ENCODE results near the gene PDZD11.
"Not testable (repeated sequence)": the region's sequence is repeated elsewhere in the genome, so short reads cannot be mapped to it uniquely, and the experiment has no call there.

PDZD11 gene

DNA sequence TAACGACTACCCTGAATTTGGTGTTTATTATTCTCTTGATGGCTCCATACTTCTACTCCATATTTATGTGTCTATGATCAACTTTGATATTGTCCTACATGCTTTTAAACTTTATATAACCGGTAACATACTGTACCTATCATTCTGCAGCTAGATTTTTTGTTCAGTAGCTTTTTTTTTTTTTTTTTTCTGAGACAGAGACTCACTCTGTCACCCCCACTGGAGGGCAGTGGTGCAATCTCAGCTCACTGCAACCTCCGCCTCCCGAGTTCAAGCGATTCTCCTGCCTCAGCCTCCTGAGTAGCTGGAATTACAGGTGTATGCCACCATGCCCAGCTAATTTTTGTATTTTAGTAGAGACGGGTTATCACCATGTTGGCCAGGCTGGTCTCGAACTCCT lies 15.7 kb downstream of the PDZD11 start:
- ATAC-seq; H3K36me3 Mint-ChIP-seq; H3K27ac Mint-ChIP-seq; H3K4me1 Mint-ChIP-seq; DNase-seq (ENCODE audit: low spot score in 2 of 2); H3K4me3 Mint-ChIP-seq; H3K9me3 Mint-ChIP-seq: not testable (repeated sequence)

- Mint-ChIP-seq H3K36me3 (no peaks in the 10 kb centered on the region), H3K9me3 (no peaks in the 10 kb centered on the region), H3K4me1 (no peaks in the 10 kb centered on the region), H3K4me3 (no peak within 1 kb of the TSS), H3K27ac (no peak within 1 kb of the TSS)
- ATAC-seq (no peak), DNase-seq (ENCODE audit: low spot score in 2 of 2) (no peak)
Observed at GRCh38 chrX:70268034-70268433, 21.7 kb downstream of the PDZD11 start, which contains the start of gene ARR3. Gene ARR3, plus strand, starts transcription at chrX:70268334. Its CDS starts 1,052 bp downstream, at chrX:70269386.

DNA sequence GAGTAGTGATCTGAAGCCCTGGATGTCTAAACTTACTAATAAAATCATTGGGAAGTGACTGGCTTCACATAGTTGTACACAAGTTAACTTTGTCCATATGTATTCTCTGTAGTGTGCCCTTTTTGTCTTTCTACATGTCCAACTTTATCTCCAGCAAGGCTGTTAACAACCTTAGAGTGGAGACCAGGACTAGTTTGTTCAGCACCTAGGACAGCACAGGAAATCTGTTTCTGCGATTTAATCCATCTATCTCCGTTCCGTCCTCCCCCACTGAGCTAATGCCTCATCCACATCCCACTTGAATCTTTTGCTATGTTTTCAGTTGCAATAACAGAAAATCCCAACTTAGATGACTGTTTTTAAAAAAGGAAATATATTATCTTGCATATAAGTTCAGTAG lies 24.9 kb downstream of the PDZD11 start:
- Mint-ChIP-seq H3K27ac (no peak overlapping the region), H3K36me3 (no peaks in the 10 kb centered on the region), H3K9me3 (no peaks in the 10 kb centered on the region), H3K4me1 (no peaks in the 10 kb centered on the region), H3K4me3 (no peak overlapping the region)
- ATAC-seq, result no peak
- no peak for DNase-seq (ENCODE audit: low spot score in 2 of 2)

DNA sequence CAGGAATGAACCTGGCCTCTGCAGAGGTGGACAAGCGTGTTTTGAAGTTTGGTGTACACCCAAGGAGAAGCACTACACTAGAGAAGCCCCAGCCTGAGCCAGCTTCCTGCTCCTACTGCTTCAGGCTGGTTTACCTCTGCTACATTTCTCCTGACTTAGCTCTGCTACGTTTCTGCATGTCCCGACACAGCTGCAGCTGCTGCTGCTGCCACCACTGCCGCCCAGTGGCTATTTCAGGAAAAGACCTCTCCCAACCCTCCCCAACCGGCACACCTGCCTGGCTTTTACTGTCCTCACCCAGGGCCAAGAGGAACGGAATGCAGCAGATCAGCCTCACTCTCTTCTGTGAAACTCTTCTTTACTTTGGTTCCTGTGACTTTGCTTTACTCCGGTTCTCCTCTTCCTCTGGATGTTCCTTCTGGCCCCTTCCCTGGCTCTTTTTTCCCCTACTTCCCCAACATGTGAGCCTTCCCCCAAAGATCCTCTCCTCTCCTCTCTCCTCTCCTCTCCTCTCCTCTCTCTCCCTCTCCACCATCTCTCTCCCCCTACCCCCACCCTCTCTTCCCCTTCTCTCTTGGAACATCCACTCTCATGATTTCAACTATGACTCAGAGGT lies 26.7 kb downstream of the PDZD11 start:
- no peaks in the 10 kb centered on the region for H3K36me3 Mint-ChIP-seq
- no peaks in the 10 kb centered on the region for H3K9me3 Mint-ChIP-seq
- ATAC-seq (peak; percentile 53), DNase-seq (ENCODE audit: low spot score in 2 of 2) (peak in 1 of 2 donors; percentile 50)
- no peak overlapping the region for H3K4me3 Mint-ChIP-seq
- H3K4me1 Mint-ChIP-seq, result no peaks in the 10 kb centered on the region
- no peak overlapping the region for H3K27ac Mint-ChIP-seq

DNA sequence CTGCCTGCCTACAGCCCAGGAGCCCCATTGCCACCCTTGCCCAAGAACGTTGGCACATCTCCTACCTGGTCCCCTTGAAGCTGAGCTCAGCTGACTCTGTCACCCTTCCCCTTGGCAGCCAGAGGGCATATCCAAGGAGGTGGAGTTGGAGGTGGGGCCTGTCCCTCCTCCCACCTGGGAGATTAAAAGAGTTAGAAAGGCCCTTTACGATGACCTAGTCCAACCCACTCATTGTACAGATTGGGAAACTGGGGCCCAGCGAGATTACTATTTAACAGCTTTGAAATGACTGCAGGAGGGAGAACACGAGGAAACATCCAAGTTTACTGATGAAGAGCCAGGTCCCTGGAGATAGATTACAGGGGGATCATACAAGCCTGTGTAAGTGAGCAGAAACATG lies 29.6 kb downstream of the PDZD11 start, which contains the start of gene P2RY4:
P2RY4 (minus strand) TSS at position 101 of the 400 bp plus-strand sequence. CDS start 580 bp downstream, outside the sequence.
- Mint-ChIP-seq H3K9me3 (no peaks in the 10 kb centered on the region), H3K4me3 (no peak within 1 kb of the TSS), H3K4me1 (no peaks in the 10 kb centered on the region), H3K36me3 (no peaks in the 10 kb centered on the region), H3K27ac (no peak within 1 kb of the TSS)
- DNase-seq (ENCODE audit: low spot score in 2 of 2) (no peak), ATAC-seq (no peak)

- H3K4me3 Mint-ChIP-seq, result no peak overlapping the region
- H3K36me3 Mint-ChIP-seq, result no peaks in the 10 kb centered on the region
- ATAC-seq, result no peak
- H3K4me1 Mint-ChIP-seq, result peaks cover 5% of the 10 kb centered on the region
- DNase-seq (ENCODE audit: low spot score in 2 of 2), result no peak
- H3K27ac Mint-ChIP-seq, result no peak overlapping the region
- H3K9me3 Mint-ChIP-seq, result no peaks in the 10 kb centered on the region
Observed at GRCh38 chrX:70257423-70258288, 32.1 kb downstream of the PDZD11 start.

- Mint-ChIP-seq H3K4me1 (peaks cover 5% of the 10 kb centered on the region), H3K36me3 (no peaks in the 10 kb centered on the region), H3K4me3 (no peak overlapping the region), H3K27ac (no peak overlapping the region), H3K9me3 (no peaks in the 10 kb centered on the region)
- no peak for ATAC-seq
- no peak for DNase-seq (ENCODE audit: low spot score in 2 of 2)
Observed at GRCh38 chrX:70255452-70255851, 34.3 kb downstream of the PDZD11 start.

DNA sequence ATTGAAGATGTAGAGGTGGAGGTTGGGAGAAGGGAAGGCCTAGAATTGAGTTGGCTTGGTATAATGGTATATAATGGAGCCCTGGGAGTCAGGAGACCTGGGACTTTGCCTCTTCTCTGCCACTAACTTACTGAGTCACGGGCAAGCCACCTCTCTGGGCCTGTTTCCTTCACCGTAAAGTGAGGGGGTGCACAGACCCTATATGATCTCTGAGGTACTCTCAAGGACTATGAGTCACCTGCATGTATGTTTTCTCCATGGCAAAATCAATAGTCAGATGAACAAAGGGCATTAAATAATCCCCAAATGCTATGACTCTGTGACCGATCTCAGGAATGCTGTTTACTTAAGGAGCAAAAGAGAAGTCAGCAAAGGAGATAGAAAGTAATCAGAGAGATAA lies 34.8 kb downstream of the PDZD11 start:
- no peaks in the 10 kb centered on the region for H3K36me3 Mint-ChIP-seq
- peaks cover 5% of the 10 kb centered on the region for H3K4me1 Mint-ChIP-seq
- ATAC-seq (no peak), DNase-seq (ENCODE audit: low spot score in 2 of 2) (no peak)
- H3K4me3 Mint-ChIP-seq, result no peak overlapping the region
- no peak overlapping the region for H3K27ac Mint-ChIP-seq
- H3K9me3 Mint-ChIP-seq, result no peaks in the 10 kb centered on the region

- no peak overlapping the region for H3K4me3 Mint-ChIP-seq
- ATAC-seq (no peak), DNase-seq (ENCODE audit: low spot score in 2 of 2) (no peak)
- no peaks in the 10 kb centered on the region for H3K9me3 Mint-ChIP-seq
- peak overlapping the region; percentile 38 for H3K27ac Mint-ChIP-seq
- H3K4me1 Mint-ChIP-seq, result peaks cover 5% of the 10 kb centered on the region
- no peaks in the 10 kb centered on the region for H3K36me3 Mint-ChIP-seq
Observed at GRCh38 chrX:70254063-70254400, 35.7 kb downstream of the PDZD11 start.

DNA sequence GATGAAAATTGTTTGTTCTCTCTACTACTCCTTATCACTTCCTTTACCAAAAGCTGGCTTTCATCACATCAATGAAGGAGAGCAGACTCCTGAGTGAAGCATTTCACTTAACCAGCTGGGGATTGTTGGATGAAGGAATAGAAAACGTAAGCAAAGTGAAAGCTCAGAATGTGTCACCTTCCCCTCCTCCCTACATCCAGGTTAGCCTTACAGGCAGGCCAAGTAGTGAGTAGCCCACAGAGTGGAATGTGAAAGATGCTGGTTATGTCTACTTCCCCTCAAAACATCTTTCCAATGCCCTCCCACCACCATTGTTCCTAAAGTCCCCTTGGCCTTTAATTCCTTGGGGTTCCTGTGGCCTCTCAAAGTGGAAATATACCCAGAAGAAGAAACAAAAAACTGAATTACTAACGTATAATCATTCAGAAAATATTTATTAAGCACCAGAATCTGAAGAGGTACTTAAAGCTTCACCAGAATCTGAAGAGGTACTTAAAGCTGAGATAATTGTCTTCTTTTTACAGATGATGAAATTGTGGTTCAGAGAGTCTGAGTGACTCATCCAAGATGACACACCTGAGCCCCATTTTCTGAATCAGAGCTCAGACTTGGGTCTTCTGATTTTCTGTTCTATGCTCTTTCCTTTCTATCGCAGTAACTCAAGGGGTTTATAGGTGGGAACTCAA lies 36.2 kb downstream of the PDZD11 start:
- Mint-ChIP-seq H3K4me3 (no peak overlapping the region), H3K4me1 (peaks cover 5% of the 10 kb centered on the region), H3K36me3 (no peaks in the 10 kb centered on the region), H3K9me3 (no peaks in the 10 kb centered on the region), H3K27ac (peak overlapping the region; percentile 38)
- ATAC-seq (peak; percentile 67), DNase-seq (ENCODE audit: low spot score in 2 of 2) (no peak)

- H3K36me3 Mint-ChIP-seq, result no peaks in the 10 kb centered on the region
- peaks cover 5% of the 10 kb centered on the region for H3K4me1 Mint-ChIP-seq
- no peak overlapping the region for H3K27ac Mint-ChIP-seq
- DNase-seq (ENCODE audit: low spot score in 2 of 2), result no peak
- no peak for ATAC-seq
- H3K9me3 Mint-ChIP-seq, result no peaks in the 10 kb centered on the region
- H3K4me3 Mint-ChIP-seq, result no peak overlapping the region
Observed at GRCh38 chrX:70252491-70252890, 37.2 kb downstream of the PDZD11 start.

DNA sequence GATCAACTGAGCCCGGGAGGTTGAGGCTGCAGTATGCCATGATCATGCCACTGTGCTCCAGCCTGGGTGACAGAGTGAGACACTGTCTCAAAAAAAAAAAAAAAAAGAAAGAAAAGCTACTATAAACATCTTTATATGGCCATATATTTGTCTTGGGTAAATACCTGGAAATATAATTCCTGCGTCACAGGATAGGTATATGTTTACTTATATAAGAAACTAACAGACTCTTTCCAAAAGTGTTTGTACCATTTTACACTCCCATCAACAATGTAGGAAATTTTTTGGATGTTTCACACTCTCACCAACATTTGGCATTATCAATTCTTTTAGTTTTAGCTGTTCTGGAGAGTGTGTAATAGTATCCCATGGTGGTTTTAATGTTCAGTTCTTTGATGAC lies 42.5 kb downstream of the PDZD11 start:
- Mint-ChIP-seq H3K27ac (no peak overlapping the region), H3K4me1 (no peaks in the 10 kb centered on the region), H3K9me3 (no peaks in the 10 kb centered on the region), H3K4me3 (no peak overlapping the region), H3K36me3 (no peaks in the 10 kb centered on the region)
- DNase-seq (ENCODE audit: low spot score in 2 of 2) (no peak), ATAC-seq (no peak)

- Mint-ChIP-seq H3K9me3 (no peaks in the 10 kb centered on the region), H3K36me3 (no peaks in the 10 kb centered on the region), H3K4me1 (no peaks in the 10 kb centered on the region), H3K4me3 (no peak overlapping the region), H3K27ac (no peak overlapping the region)
- ATAC-seq, result no peak
- no peak for DNase-seq (ENCODE audit: low spot score in 2 of 2)
Observed at GRCh38 chrX:70244881-70245280, 44.8 kb downstream of the PDZD11 start.

- not testable (repeated sequence) for ATAC-seq; H3K36me3 Mint-ChIP-seq; H3K27ac Mint-ChIP-seq; H3K4me3 Mint-ChIP-seq; H3K4me1 Mint-ChIP-seq; DNase-seq (ENCODE audit: low spot score in 2 of 2); H3K9me3 Mint-ChIP-seq
Observed at GRCh38 chrX:70243601-70244000, 46.1 kb downstream of the PDZD11 start.

GRCh38 chrX:70241501-70241900 lies 48.2 kb downstream of the PDZD11 start:
- H3K36me3 Mint-ChIP-seq, result no peaks in the 10 kb centered on the region
- H3K27ac Mint-ChIP-seq, result no peak overlapping the region
- H3K4me3 Mint-ChIP-seq, result no peak overlapping the region
- H3K4me1 Mint-ChIP-seq, result no peaks in the 10 kb centered on the region
- H3K9me3 Mint-ChIP-seq, result no peaks in the 10 kb centered on the region
- ATAC-seq (no peak), DNase-seq (ENCODE audit: low spot score in 2 of 2) (no peak)

DNA sequence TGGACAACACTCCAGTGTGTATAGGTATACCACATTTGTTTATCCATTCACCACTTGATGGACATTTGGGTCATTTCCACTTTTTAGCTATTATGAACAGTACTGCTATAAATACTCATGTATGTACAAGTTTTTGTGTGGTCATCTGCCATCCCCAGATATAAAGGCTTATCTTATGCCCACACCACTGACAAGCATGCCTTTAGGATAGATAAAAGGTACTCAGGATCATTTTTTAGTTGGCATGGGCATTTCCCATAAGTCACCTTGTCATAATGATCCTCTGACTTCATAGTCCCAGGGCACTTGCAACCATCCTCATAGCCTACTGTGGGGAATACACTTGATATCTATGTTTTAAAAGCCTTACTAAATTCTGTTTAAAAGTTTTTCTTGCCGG lies 49.0 kb downstream of the PDZD11 start:
- ATAC-seq (no peak), DNase-seq (ENCODE audit: low spot score in 2 of 2) (no peak)
- H3K4me1 Mint-ChIP-seq, result no peaks in the 10 kb centered on the region
- no peak overlapping the region for H3K27ac Mint-ChIP-seq
- H3K36me3 Mint-ChIP-seq, result no peaks in the 10 kb centered on the region
- H3K4me3 Mint-ChIP-seq, result no peak overlapping the region
- no peaks in the 10 kb centered on the region for H3K9me3 Mint-ChIP-seq
